CD4-positive, alpha-beta memory T cell (primary cell): ENCODE data around the gene PLCXD1. TPM values are rescaled to one million over a fixed set of nuclear protein-coding genes. Genes with fewer than 3 reads are reported as not detected.
A peak's percentile ranks its signal among the peaks of the same experiment; 100 is the strongest.
"Not testable (repeated sequence)": the region's sequence is repeated elsewhere in the genome, so short reads cannot be mapped to it uniquely, and the experiment has no call there.

ENCODE experiments used
- CTCF ChIA-PET: fragments of 350-600 bp; sonication (Branson Sonifier 250); formaldehyde crosslinking; loops from one replicate; lab custom pipeline; 2021; ENCODE audit warnings: inconsistent platforms; ENCODE audit not compliant: partially characterized antibody; lab: Charles Lee
- POLR2A ChIA-PET: fragments of 350-600 bp; sonication (Branson Sonifier 250); formaldehyde crosslinking; loops from one replicate; lab custom pipeline; 2021; ENCODE audit not compliant: partially characterized antibody; lab: Charles Lee
- DNase-seq, 5 donors: peaks; one replicate each; pipeline versions ENCODE4 v3.0.0 to v3.0.0-alpha.2; 2020 to 2022; ENCODE audit warnings: mixed read lengths in 1 of 5
- H3K27ac ChIP-seq: one replicate; pipeline ENCODE4 v1.7.0; 2013; ENCODE audit warnings: low read depth, low read length
- H3K27me3 ChIP-seq: 2 replicates; pipeline ENCODE4 v1.7.0; 2013; ENCODE audit warnings: mild to moderate bottlenecking, low read length, moderate library complexity; ENCODE audit not compliant: insufficient read depth
- H3K36me3 ChIP-seq: 2 replicates; pipeline ENCODE4 v1.7.0; 2013; ENCODE audit warnings: mild to moderate bottlenecking, low read length, moderate library complexity; ENCODE audit not compliant: insufficient read depth
- H3K4me1 ChIP-seq: 2 replicates; pipeline ENCODE4 v1.7.0; 2013; ENCODE audit warnings: mild to moderate bottlenecking, low read length, moderate library complexity; ENCODE audit not compliant: insufficient read depth
- H3K4me3 ChIP-seq, 2 donors: one replicate each; pipeline ENCODE4 v1.7.0; 2013; ENCODE audit warnings: low read length in 2 of 2, mild to moderate bottlenecking in 1 of 2
- H3K9me3 ChIP-seq, 2 donors: one replicate each; pipeline ENCODE4 v1.7.0; 2013; ENCODE audit warnings: low read length in 2 of 2, control low read depth in 1 of 2; ENCODE audit not compliant: control insufficient read depth in 1 of 2
- H3K27ac Mint-ChIP-seq, 7 donors: one replicate each; pipeline ENCODE4 v1.8.0; 2020 to 2021; ENCODE audit warnings: mixed read lengths in 7 of 7, mild to moderate bottlenecking in 6 of 7, inconsistent platforms in 3 of 7, moderate library complexity in 3 of 7
- H3K27me3 Mint-ChIP-seq, 2 donors: one replicate each; pipeline ENCODE4 v1.8.0; 2020 to 2021; ENCODE audit warnings: mixed read lengths in 2 of 2
- H3K36me3 Mint-ChIP-seq, 2 donors: one replicate each; pipeline ENCODE4 v1.8.0; 2020 to 2021; ENCODE audit warnings: mixed read lengths in 2 of 2, inconsistent platforms in 1 of 2, mild to moderate bottlenecking in 1 of 2
- H3K4me1 Mint-ChIP-seq, 4 donors: one replicate each; pipeline ENCODE4 v1.8.0; 2020 to 2021; ENCODE audit warnings: mixed read lengths in 4 of 4, mild to moderate bottlenecking in 1 of 4
- H3K4me3 Mint-ChIP-seq, 8 donors: one replicate each; pipeline ENCODE4 v1.8.0; 2020 to 2021; ENCODE audit warnings: mixed read lengths in 8 of 8, mild to moderate bottlenecking in 7 of 8, moderate library complexity in 6 of 8, inconsistent platforms in 3 of 8
- H3K9me3 Mint-ChIP-seq, 8 donors: one replicate each; pipeline ENCODE4 v1.8.0; 2020 to 2021; ENCODE audit warnings: mixed read lengths in 8 of 8, mild to moderate bottlenecking in 5 of 8, inconsistent platforms in 3 of 8, moderate library complexity in 1 of 8
- intact Hi-C: fragments of 100-400 bp; cut with micrococcal nuclease; formaldehyde crosslinking; loops from one replicate; pipeline ENCODE4 v1.15.1; 2023
- polyA plus RNA-seq, 2 donors: library from polyadenylated mRNA; unstranded; fragments of 300-500 nt; fragmentation: Illumina TruSeq; gene quantifications; one replicate each; pipeline ENCODE4 v1.2.3, GENCODE V29; 2021
- total RNA-seq, 2 experiments: library from RNA; stranded (reverse); gene quantifications; one replicate each; pipeline ENCODE4 v1.2.3, GENCODE V29; 2021

The PLCXD1 gene
- total and polyA plus RNA-seq, 4 experiments from 2014 or later = 3.1 to 28.7 (median 18.4) TPM

DNA sequence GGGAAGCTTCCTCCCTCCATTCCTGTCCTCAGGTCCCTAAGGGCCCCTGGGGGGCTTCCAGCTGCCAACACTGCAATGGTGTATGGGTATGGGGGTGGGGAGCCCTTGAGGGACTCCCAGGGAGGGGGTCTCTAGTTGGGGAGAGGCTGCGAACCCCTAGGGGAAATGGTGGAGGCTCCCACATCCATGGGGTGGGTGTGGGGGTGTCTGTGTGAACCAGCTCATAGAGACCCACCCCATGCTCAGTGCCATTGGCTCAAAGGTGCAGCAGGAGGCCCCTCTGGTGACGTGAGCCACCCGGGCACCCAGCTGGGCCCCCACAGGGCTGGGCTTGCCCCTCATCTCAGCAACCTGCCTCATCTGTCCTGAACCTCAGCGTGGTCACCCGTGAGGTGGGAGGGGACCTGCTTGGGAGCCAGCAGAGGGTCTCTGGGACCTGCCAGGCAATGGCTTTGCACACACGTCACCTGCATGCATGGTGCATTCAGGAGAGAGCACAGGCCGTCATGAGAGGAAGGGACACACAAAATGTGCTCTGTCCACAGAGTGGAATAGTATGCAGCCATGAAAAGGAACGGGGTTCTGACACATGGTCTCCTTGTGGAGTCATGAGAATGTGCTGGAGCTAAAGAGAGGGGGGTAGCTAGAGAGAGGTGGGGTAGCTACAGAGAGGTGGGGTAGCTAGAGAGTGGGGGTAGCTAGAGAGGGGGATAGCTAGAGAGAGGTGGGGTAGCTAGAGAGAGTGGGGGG lies 22.7 kb upstream of the PLCXD1 start:
- no peak for DNase-seq
- Mint-ChIP-seq H3K27ac (no peak overlapping the region), H3K36me3 (no peaks in the 10 kb centered on the region), H3K9me3 (no peaks in the 10 kb centered on the region), H3K27me3 (no peaks in the 10 kb centered on the region), H3K4me3 (no peak overlapping the region), H3K4me1 (peaks cover 0 to 6% (median 2%) of the 10 kb centered on the region in 4 donors)
- no peaks in the 10 kb centered on the region for H3K4me1 ChIP-seq
- POLR2A ChIA-PET = no interaction called here
- no peaks in the 10 kb centered on the region for H3K36me3 ChIP-seq
- intact Hi-C loops = no loop called here
- no peak overlapping the region for H3K27ac ChIP-seq
- no peaks in the 10 kb centered on the region for H3K27me3 ChIP-seq
- CTCF ChIA-PET = no interaction called here
- no peaks in the 10 kb centered on the region for H3K9me3 ChIP-seq
- H3K4me3 ChIP-seq = no peak overlapping the region

DNA sequence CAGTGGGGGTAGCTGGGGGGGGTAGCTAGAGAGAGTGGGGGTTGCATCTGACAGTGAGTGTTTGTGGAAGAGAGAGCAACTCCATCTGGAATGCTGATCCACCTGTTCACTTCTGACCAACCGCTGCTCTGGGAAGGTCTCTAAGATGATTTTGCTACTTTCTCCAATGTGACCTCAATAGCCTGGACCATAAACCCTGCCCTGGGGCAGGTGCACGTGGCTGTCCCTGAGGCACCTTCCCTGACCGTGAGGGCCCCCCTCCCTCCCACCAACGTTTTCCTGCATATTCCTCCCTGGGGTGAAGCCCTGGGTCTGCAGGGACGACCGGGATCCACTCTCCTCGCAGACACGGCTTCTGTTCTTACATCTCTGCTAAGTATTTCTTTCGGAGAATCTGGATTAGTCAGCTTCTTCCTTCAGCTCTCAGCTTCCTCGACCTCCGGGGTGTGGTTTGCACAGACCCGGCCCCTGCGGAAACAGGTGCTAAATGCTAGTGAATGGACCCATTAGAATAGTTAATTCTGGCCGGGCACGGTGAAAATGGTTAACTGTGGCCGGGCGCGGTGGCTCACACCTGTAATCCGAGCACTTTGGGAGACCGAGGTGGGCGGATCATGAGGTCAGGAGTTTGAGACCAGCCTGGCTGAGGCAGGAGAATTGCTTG lies 21.4 kb upstream of the PLCXD1 start:
- Histone ChIP-seq H3K27me3 (no peaks in the 10 kb centered on the region), H3K9me3 (no peaks in the 10 kb centered on the region), H3K4me3 (no peak overlapping the region), H3K27ac (no peak overlapping the region), H3K36me3 (no peaks in the 10 kb centered on the region), H3K4me1 (no peaks in the 10 kb centered on the region)
- Mint-ChIP-seq H3K36me3 (no peaks in the 10 kb centered on the region), H3K4me3 (peak overlapping the region in 4 of 8 donors; percentile 38 to 65 (median 53)), H3K27ac (peak overlapping the region in 3 of 7 donors; percentile 35 to 77 (median 69)), H3K9me3 (no peaks in the 10 kb centered on the region), H3K27me3 (no peaks in the 10 kb centered on the region), H3K4me1 (peaks cover 0 to 4% (median 2%) of the 10 kb centered on the region in 4 donors)
- no peak for DNase-seq
- intact Hi-C loops = no loop called here
- ChIA-PET POLR2A (no interaction called here), CTCF (no interaction called here)

DNA sequence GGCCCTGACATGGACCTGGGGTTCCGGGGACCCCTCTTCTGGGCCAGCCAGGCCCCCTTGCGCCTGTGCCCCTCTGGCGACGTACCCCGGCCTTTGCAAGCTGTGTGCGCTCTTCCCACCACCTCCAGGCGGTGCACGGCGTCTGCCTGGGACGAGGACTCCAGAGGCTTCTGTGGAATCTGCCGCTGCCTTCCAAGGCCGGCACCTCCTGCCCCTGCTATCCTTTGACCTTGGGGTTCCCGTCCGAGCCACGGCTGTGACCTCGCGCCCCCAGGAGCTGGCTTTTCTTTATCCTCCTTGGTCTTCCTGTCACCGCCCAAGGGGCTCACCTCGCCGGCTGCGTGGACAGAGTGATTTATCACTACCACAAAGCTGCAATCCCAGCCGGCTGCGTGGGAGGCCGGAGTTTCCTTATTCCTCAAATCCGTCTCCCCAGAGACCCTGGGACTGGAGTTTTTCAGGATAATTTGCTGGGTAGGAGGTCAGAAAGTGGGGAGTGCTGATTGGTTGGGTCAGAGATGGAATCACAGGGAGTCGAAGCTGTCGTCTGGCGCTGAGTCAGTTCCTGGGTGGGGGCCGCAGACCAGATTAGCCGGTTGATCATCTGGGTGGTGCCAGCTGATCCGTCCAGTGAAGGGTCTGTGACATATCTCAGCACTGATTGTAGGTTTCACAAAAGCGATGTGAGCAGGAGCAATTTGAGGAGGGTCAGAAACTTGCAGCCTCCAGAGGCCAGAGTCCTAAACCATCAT lies 19.8 kb upstream of the PLCXD1 start:
- ChIA-PET POLR2A (no interaction called here), CTCF (no interaction called here)
- intact Hi-C loops = no loop called here
- Histone ChIP-seq H3K36me3 (no peaks in the 10 kb centered on the region), H3K4me3 (no peak overlapping the region), H3K27me3 (no peaks in the 10 kb centered on the region), H3K4me1 (no peaks in the 10 kb centered on the region), H3K9me3 (no peaks in the 10 kb centered on the region), H3K27ac (no peak overlapping the region)
- DNase-seq = no peak
- Mint-ChIP-seq H3K36me3 (no peaks in the 10 kb centered on the region), H3K4me3 (no peak overlapping the region), H3K27me3 (no peaks in the 10 kb centered on the region), H3K9me3 (no peaks in the 10 kb centered on the region), H3K4me1 (peaks cover 0 to 4% (median 2%) of the 10 kb centered on the region in 4 donors), H3K27ac (no peak overlapping the region)

DNA sequence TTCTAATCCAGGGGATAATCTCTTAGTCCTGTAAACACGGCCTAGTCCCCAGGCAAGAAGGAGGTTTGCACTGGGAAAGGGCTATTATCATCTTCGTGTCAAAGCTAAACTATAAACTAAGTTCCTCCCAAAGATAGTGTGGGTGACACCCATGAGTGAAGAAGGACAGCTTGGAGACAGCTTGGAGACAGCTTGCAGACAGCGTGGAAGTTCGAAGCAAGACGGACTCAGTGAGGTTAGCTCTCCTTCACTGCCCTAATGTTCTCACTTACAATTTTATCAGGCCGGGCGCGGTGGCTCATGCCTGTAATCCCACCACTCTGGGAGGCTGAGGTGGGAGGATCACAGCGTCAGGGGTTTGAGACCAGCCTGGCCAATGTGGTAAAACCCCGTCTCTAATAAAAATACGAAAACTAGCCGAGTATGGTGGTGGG lies 19.2 kb upstream of the PLCXD1 start:
- no peaks in the 10 kb centered on the region for H3K4me1 ChIP-seq
- Mint-ChIP-seq H3K27me3 (no peaks in the 10 kb centered on the region), H3K4me3 (no peak overlapping the region), H3K27ac (no peak overlapping the region), H3K36me3 (no peaks in the 10 kb centered on the region), H3K9me3 (no peaks in the 10 kb centered on the region), H3K4me1 (peaks cover 0 to 4% (median 2%) of the 10 kb centered on the region in 4 donors)
- no peak for DNase-seq
- H3K4me3 ChIP-seq = no peak overlapping the region
- H3K36me3 ChIP-seq = no peaks in the 10 kb centered on the region
- intact Hi-C loops = no loop called here
- no peaks in the 10 kb centered on the region for H3K27me3 ChIP-seq
- H3K9me3 ChIP-seq = no peaks in the 10 kb centered on the region
- no peak overlapping the region for H3K27ac ChIP-seq
- POLR2A ChIA-PET = no interaction called here
- CTCF ChIA-PET = no interaction called here

DNA sequence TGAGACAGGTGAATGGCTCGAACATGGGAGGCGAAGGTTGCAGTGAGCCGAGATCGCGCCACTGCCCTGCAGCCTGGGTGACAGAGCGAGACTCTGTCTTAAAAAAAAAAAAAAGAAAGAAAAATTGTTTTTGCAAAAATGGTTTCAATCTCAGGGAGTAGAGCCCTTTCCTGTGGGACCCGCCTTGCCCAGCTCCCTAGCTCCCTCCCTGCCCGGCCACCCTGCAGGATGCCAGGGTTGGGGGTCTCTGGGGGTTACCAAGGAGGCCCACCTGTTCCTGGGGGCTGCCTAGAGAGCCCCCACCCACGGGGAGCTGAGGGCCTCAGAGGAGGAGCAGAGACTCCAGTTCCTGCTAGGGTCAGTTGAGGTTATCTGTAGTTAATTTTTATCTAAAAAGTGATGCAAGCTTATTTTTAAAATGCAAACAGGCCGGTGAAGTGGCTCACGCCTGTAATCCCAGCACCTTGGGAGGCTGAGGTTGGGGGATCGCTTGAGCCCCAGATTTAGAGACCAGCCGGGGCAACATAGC lies 18.7 kb upstream of the PLCXD1 start:
- Histone ChIP-seq H3K4me1 (no peaks in the 10 kb centered on the region), H3K9me3 (no peaks in the 10 kb centered on the region), H3K27ac (no peak overlapping the region), H3K27me3 (no peaks in the 10 kb centered on the region), H3K36me3 (no peaks in the 10 kb centered on the region), H3K4me3 (no peak overlapping the region)
- no peaks in the 10 kb centered on the region for H3K27me3 Mint-ChIP-seq
- H3K36me3 Mint-ChIP-seq = no peaks in the 10 kb centered on the region
- CTCF ChIA-PET = no interaction called here
- H3K27ac Mint-ChIP-seq = no peak overlapping the region
- no peak for DNase-seq
- peaks cover 0 to 4% (median 2%) of the 10 kb centered on the region in 4 donors for H3K4me1 Mint-ChIP-seq
- intact Hi-C loops = no loop called here
- no peaks in the 10 kb centered on the region for H3K9me3 Mint-ChIP-seq
- no peak overlapping the region for H3K4me3 Mint-ChIP-seq
- POLR2A ChIA-PET = no interaction called here

DNA sequence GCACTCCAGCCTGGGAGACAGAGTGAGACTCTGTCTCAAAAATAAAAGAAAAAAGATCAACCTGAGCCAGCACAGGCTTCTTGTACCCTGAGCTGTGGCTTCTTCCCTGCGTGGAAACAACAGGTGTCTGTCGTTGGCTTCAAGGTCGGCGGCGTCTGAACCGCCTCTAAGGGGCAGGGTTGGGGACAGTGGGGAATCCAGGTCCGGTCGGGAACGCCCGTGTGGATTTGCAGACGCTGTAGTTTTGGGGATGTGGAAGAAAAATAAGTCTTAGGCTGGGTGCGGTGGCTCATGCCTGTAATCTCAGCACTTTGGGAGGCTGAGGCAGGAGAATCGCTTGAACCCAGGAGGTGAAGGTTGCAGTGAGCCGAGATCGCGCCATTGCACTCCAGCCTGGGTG lies 17.2 kb upstream of the PLCXD1 start:
- H3K4me1 ChIP-seq = not testable (repeated sequence)

More for the DNA sequence above, 17.2 kb upstream of the PLCXD1 start:
- DNase-seq, CTCF ChIA-PET, H3K27ac ChIP-seq, intact Hi-C loops, H3K9me3 Mint-ChIP-seq, H3K27me3 ChIP-seq, H3K27me3 Mint-ChIP-seq, H3K4me3 ChIP-seq, H3K36me3 Mint-ChIP-seq, H3K9me3 ChIP-seq, H3K27ac Mint-ChIP-seq, H3K4me1 Mint-ChIP-seq, H3K4me3 Mint-ChIP-seq, POLR2A ChIA-PET, H3K36me3 ChIP-seq: not testable (repeated sequence)
